H9 (cell line): ENCODE measurements around the gene SLC12A3. TPM values are rescaled to one million over a fixed set of nuclear protein-coding genes. Genes with fewer than 3 reads are reported as not detected.
A peak's percentile ranks its signal among the peaks of the same experiment; 100 is the strongest.

Experiments used
- DNase-seq: peaks from one replicate; pipeline ENCODE4 v3.0.0-alpha.2; 2017
- H2AFZ ChIP-seq: one replicate; pipeline ENCODE4 v1.6.1; 2013; ENCODE audit warnings: mild to moderate bottlenecking, low read length, control low read depth, moderate library complexity
- H2AK5ac ChIP-seq: 2 replicates; pipeline ENCODE4 v1.6.1; 2013; ENCODE audit warnings: low read length, control low read depth, mixed read lengths; ENCODE audit not compliant: insufficient read length
- H2BK120ac ChIP-seq: one replicate; pipeline ENCODE4 v1.6.1; 2013; ENCODE audit warnings: low read depth, mild to moderate bottlenecking, low read length, control low read depth, inconsistent platforms; ENCODE audit not compliant: poor library complexity, severe bottlenecking
- H2BK12ac ChIP-seq: 2 replicates; pipeline ENCODE4 v1.6.1; 2013; ENCODE audit warnings: low read length, control low read depth, mixed read lengths, low read depth; ENCODE audit not compliant: insufficient read length
- H2BK15ac ChIP-seq: 2 replicates; pipeline ENCODE4 v1.6.1; 2013; ENCODE audit warnings: low read depth, low read length, control low read depth
- H2BK20ac ChIP-seq: one replicate; pipeline ENCODE4 v1.6.1; 2013; ENCODE audit warnings: low read depth, mild to moderate bottlenecking, low read length, control low read depth, inconsistent platforms; ENCODE audit not compliant: poor library complexity, severe bottlenecking
- H2BK5ac ChIP-seq: 2 replicates; pipeline ENCODE4 v1.6.1; 2013; ENCODE audit warnings: low read length, control low read depth, mixed read lengths; ENCODE audit not compliant: insufficient read length
- H3K14ac ChIP-seq: 2 replicates; pipeline ENCODE4 v1.6.1; 2013; ENCODE audit warnings: low read length, control low read depth; ENCODE audit not compliant: insufficient read depth
- H3K18ac ChIP-seq: 2 replicates; pipeline ENCODE4 v1.6.1; 2013; ENCODE audit warnings: low read depth, mild to moderate bottlenecking, mixed read lengths, low read length, control low read depth; ENCODE audit not compliant: insufficient read length
- H3K23ac ChIP-seq: 2 replicates; pipeline ENCODE4 v1.6.1; 2013; ENCODE audit warnings: low read length, control low read depth, mixed read lengths, low read depth; ENCODE audit not compliant: insufficient read length
- H3K23me2 ChIP-seq: 2 replicates; pipeline ENCODE4 v1.6.1; 2013; ENCODE audit warnings: low read depth, mild to moderate bottlenecking, mixed read lengths, low read length, control low read depth; ENCODE audit not compliant: insufficient read length, poor library complexity, severe bottlenecking
- H3K27ac ChIP-seq: 2 replicates; pipeline ENCODE4 v1.5.1; 2013; ENCODE audit warnings: low read length, control low read depth, mixed read lengths, low read depth; ENCODE audit not compliant: insufficient read length
- H3K27me3 ChIP-seq: 2 replicates; pipeline ENCODE4 v1.6.1; 2013; ENCODE audit warnings: low read length, control low read depth, inconsistent platforms; ENCODE audit not compliant: insufficient read depth
- H3K4ac ChIP-seq: 2 replicates; pipeline ENCODE4 v1.6.1; 2013; ENCODE audit warnings: low read depth, mild to moderate bottlenecking, control low read depth, inconsistent platforms, low read length, moderate library complexity
- H3K4me1 ChIP-seq: 2 replicates; pipeline ENCODE4 v1.6.1; 2013; ENCODE audit warnings: low read length, control low read depth, inconsistent platforms; ENCODE audit not compliant: insufficient read depth
- H3K4me2 ChIP-seq: 2 replicates; pipeline ENCODE4 v1.6.1; 2013; ENCODE audit warnings: low read length, control low read depth, mixed read lengths; ENCODE audit not compliant: insufficient read length, insufficient read depth
- H3K56ac ChIP-seq: 2 replicates; pipeline ENCODE4 v1.6.1; 2013; ENCODE audit warnings: low read depth, mild to moderate bottlenecking, mixed read lengths, low read length, control low read depth; ENCODE audit not compliant: insufficient read length
- H3K79me1 ChIP-seq: 2 replicates; pipeline ENCODE4 v1.6.1; 2013; ENCODE audit warnings: low read depth, mild to moderate bottlenecking, moderate library complexity, low read length, control low read depth, inconsistent platforms; ENCODE audit not compliant: insufficient read depth, poor library complexity, severe bottlenecking
- H3K79me2 ChIP-seq: 2 replicates; pipeline ENCODE4 v1.6.1; 2013; ENCODE audit warnings: low read length, control low read depth, inconsistent platforms; ENCODE audit not compliant: insufficient read depth
- H3K9ac ChIP-seq: 2 replicates; pipeline ENCODE4 v1.6.1; 2013; ENCODE audit warnings: low read length, control low read depth, mixed read lengths; ENCODE audit not compliant: insufficient read length; ENCODE audit errors: extremely low read depth
- H3K9me3 ChIP-seq: one replicate; pipeline ENCODE4 v1.6.1; 2013; ENCODE audit warnings: low read depth, low read length, inconsistent platforms; ENCODE audit not compliant: control insufficient read depth
- H3T11ph ChIP-seq: one replicate; pipeline ENCODE4 v1.6.1; 2013; ENCODE audit warnings: mild to moderate bottlenecking, low read length, control low read depth, inconsistent platforms
- H4K20me1 ChIP-seq: one replicate; pipeline ENCODE4 v1.6.1; 2013; ENCODE audit not compliant: control insufficient read depth, insufficient read length, insufficient read depth
- H4K5ac ChIP-seq: 2 replicates; pipeline ENCODE4 v1.6.1; 2013; ENCODE audit warnings: low read depth, mild to moderate bottlenecking, mixed read lengths, low read length, control low read depth; ENCODE audit not compliant: insufficient read length
- H4K8ac ChIP-seq: replicated peaks from 2 replicates; pipeline ENCODE4 v1.6.1; 2013; ENCODE audit warnings: low read length, control low read depth, mixed read lengths, low read depth; ENCODE audit not compliant: insufficient read length
- H4K91ac ChIP-seq: 2 replicates; pipeline ENCODE4 v1.6.1; 2013; ENCODE audit warnings: low read depth, mild to moderate bottlenecking, moderate library complexity, mixed read lengths, low read length, control low read depth; ENCODE audit not compliant: insufficient read length
- H3K27ac Mint-ChIP-seq, 3 experiments: 2 replicates in 2 of 3; 3 replicates in 1 of 3; pipeline ENCODE4 v1.8.0; 2020 to 2021; ENCODE audit warnings: mixed read lengths in 3 of 3, mild to moderate bottlenecking in 1 of 3, moderate library complexity in 1 of 3
- H3K27me3 Mint-ChIP-seq: 2 replicates; pipeline ENCODE4 v1.8.0; 2021; ENCODE audit warnings: low read depth, mild to moderate bottlenecking, moderate library complexity, mixed read lengths
- H3K36me3 Mint-ChIP-seq, 3 experiments: 2 replicates in 2 of 3; 3 replicates in 1 of 3; pipeline ENCODE4 v1.8.0; 2020 to 2021; ENCODE audit warnings: low read depth in 3 of 3, mixed read lengths in 3 of 3; ENCODE audit not compliant: insufficient read depth in 1 of 3
- H3K4me1 Mint-ChIP-seq, 2 experiments: 2 replicates each; pipeline ENCODE4 v1.8.0; 2020; ENCODE audit warnings: mixed read lengths in 2 of 2
- H3K4me3 Mint-ChIP-seq, 2 experiments: 2 replicates in 1 of 2; 3 replicates in 1 of 2; pipeline ENCODE4 v1.8.0; 2020 to 2021; ENCODE audit warnings: mild to moderate bottlenecking in 2 of 2, mixed read lengths in 2 of 2, moderate library complexity in 1 of 2
- H3K9me3 Mint-ChIP-seq, 2 experiments: 2 replicates in 1 of 2; 3 replicates in 1 of 2; pipeline ENCODE4 v1.8.0; 2020; ENCODE audit warnings: mild to moderate bottlenecking in 2 of 2, mixed read lengths in 2 of 2, moderate library complexity in 1 of 2
- WGBS: extraction: QIAGEN DNeasy Blood & Tissue Kit; methylation state at CpG from one replicate; pipeline ENCODE4 v1.1.7; 2013; ENCODE audit warnings: missing lambda C conversion rate, low lambda C conversion rate, mixed read lengths; ENCODE audit not compliant: insufficient read length; ENCODE audit errors: extremely low coverage; 5-methylcytosine and 5-hydroxymethylcytosine counted together
- total RNA-seq: library from RNA; stranded (reverse); gene quantifications from 2 replicates; pipeline ENCODE4 v1.2.1, GENCODE V29; 2021
- TF ChIP-seq, protein P1 (sequence below): fragments of 200-600 bp; sonication (generic); conservative IDR thresholded peaks from 3 replicates; pipeline ENCODE4 v1.8.0; 2021; ENCODE audit warnings: antibody characterized with exemption, mild to moderate bottlenecking

The SLC12A3 gene
- total RNA-seq, 1 experiment from 2014 or later = not detected

DNA sequence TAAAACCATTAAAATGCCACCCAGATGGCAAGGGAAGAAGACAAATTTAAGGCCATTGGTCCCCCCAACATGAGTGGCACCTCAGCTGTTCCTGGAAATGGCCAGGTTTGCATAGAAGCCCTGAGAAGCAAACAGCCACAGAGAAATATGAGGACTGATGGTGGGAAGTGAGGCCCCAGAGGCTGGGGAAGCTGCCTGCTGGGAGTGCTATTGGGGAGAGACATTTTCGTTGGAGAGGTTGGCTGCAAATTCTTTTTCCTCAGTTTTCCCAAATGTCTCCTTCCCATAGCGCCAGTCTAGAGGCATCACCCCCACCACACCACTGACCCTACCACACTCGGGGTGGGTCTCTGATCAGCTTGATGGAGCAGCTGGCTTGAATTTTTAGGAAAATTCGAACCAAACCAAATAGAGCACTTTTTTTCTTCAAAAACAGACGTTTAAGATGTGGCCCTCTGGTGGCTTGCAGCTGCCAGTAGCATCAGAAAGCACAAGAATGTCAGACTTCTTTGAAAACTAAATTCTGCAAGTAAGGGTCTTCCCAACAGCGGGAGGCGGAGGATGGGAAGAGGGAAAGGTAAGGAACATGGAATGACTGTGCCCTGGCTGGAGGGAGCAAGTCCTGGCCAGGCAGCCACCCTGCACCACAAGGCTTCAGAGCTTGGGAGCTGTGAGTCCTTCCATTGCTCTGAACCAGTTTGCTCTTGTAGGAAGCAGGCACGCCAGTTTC is 13.2 kb upstream of the SLC12A3 start:
- H3K79me2 ChIP-seq = no peaks in the 10 kb centered on the region
- H2BK15ac ChIP-seq = no peak overlapping the region
- Mint-ChIP-seq H3K9me3 (no peaks in the 10 kb centered on the region; a peak in 1 of 5 replicates), H3K27me3 (no peaks in the 10 kb centered on the region; the same call in none of the 2 replicates), H3K4me3 (no peak overlapping the region), H3K4me1 (peaks cover 20 to 22% of the 10 kb centered on the region in 2 experiments), H3K27ac (peak overlapping the region in 1 of 3 experiments; percentile 62; a peak in 1 of 7 replicates), H3K36me3 (peaks cover 0 to 3% (median 1%) of the 10 kb centered on the region in 3 experiments; a peak in 1 of 7 replicates)
- no peaks in the 10 kb centered on the region for H4K20me1 ChIP-seq
- H3K9me3 ChIP-seq = no peaks in the 10 kb centered on the region
- H3K9ac ChIP-seq = no peak overlapping the region
- no peaks in the 10 kb centered on the region for H3K27me3 ChIP-seq
- H3K4ac ChIP-seq = no peak overlapping the region
- H3K27ac ChIP-seq = no peak overlapping the region
- H3K18ac ChIP-seq = no peak overlapping the region
- H3K79me1 ChIP-seq = no peaks in the 10 kb centered on the region
- no peaks in the 10 kb centered on the region for H3K23me2 ChIP-seq
- H2BK12ac ChIP-seq = no peak overlapping the region
- no peak overlapping the region for H2AK5ac ChIP-seq
- no peak overlapping the region for H3K4me2 ChIP-seq
- H2BK120ac ChIP-seq = no peak overlapping the region
- H2BK5ac ChIP-seq = no peak overlapping the region
- H3K56ac ChIP-seq = no peak overlapping the region
- H4K91ac ChIP-seq = no peak overlapping the region
- H3K14ac ChIP-seq = no peak overlapping the region
- DNase-seq = peak; percentile 65
- H3K23ac ChIP-seq = no peak overlapping the region
- no peak overlapping the region for H4K5ac ChIP-seq
- no peak overlapping the region for H3T11ph ChIP-seq
- H2AFZ ChIP-seq = peak overlapping the region; percentile 61
- no peak overlapping the region for H2BK20ac ChIP-seq
- no peak overlapping the region for H4K8ac ChIP-seq
- WGBS = no CpG with 5 or more reads among the region's 8 CpGs
- TF ChIP-seq, protein P1, sequence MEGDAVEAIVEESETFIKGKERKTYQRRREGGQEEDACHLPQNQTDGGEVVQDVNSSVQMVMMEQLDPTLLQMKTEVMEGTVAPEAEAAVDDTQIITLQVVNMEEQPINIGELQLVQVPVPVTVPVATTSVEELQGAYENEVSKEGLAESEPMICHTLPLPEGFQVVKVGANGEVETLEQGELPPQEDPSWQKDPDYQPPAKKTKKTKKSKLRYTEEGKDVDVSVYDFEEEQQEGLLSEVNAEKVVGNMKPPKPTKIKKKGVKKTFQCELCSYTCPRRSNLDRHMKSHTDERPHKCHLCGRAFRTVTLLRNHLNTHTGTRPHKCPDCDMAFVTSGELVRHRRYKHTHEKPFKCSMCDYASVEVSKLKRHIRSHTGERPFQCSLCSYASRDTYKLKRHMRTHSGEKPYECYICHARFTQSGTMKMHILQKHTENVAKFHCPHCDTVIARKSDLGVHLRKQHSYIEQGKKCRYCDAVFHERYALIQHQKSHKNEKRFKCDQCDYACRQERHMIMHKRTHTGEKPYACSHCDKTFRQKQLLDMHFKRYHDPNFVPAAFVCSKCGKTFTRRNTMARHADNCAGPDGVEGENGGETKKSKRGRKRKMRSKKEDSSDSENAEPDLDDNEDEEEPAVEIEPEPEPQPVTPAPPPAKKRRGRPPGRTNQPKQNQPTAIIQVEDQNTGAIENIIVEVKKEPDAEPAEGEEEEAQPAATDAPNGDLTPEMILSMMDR = peak; percentile 70
- 0 out of 2 replicates have a peak, but pooled peaks cover 2% of the 10 kb centered on the region for H3K4me1 ChIP-seq
